Esophagus muscularis mucosa (tissue), 3 donors: Measurements from ENCODE around the gene TUBE1.
"Not testable (repeated sequence)": the region's sequence is repeated elsewhere in the genome, so short reads cannot be mapped to it uniquely, and the experiment has no call there.

Source experiments
- CTCF ChIP-seq, 3 experiments: fragments of 200-600 bp in 2 of 3; fragments of 450-650 bp in 1 of 3; sonication (generic) in 2 of 3; IDR thresholded peaks; one replicate each; pipeline ENCODE4 v1.5.1; 2017 to 2019; ENCODE audit warnings: antibody characterized with exemption in 3 of 3, mild to moderate bottlenecking in 2 of 3, moderate library complexity in 1 of 3
- EP300 ChIP-seq: sonication (generic); formaldehyde crosslinking; IDR thresholded peaks from one replicate; pipeline ENCODE4 v1.6.1; 2017; ENCODE audit warnings: antibody characterized with exemption

GRCh38 chr6:112106026-112106425 is 18.7 kb upstream of the TUBE1 start:
- TF ChIP-seq CTCF (IDR thresholded peaks at IDR 0.05); EP300: not testable (repeated sequence)
